ENCODE measurements around the gene ADCYAP1R1. TPM values are rescaled to one million over a fixed set of nuclear protein-coding genes. Genes with fewer than 3 reads are reported as not detected.

Gene ADCYAP1R1
- polyA plus RNA-seq, 1 donor from 2014 or later: 8.6 TPM

DNA sequence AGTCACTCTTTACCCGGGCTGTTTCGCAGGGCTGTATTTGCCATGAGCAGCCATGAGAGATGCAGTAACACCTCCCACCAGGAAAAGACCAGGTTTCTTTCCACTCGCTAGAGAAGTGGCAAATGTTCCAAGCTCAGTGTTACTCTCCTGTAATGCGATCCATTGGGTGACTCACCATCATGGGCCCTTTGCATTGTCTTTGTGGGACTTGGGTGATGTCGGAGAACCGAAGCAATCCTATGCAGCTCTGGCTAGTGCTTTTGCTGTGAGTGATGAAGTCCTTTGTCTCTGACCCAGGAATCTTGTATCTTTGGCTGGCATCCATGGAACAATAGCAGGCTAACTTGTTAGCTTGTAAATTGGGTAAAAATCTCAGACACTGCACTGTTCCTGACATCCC is 48.4 kb upstream of the ADCYAP1R1 start:
- Histone ChIP-seq H3K79me2 (replicated peaks; ENCODE audit: insufficient read depth, low read length) (no peaks in the 10 kb centered on the region), H3K9me3 (ENCODE audit: low read length) (no peaks in the 10 kb centered on the region), H3K9ac (ENCODE audit: low read length) (no peak overlapping the region), H3F3A (ENCODE audit: insufficient read depth, low read length, poor library complexity, severe bottlenecking) (no peaks in the 10 kb centered on the region), H3K27ac (ENCODE audit: low read length) (no peak overlapping the region), H3K27me3 (ENCODE audit: insufficient read depth, low read depth, low read length) (no peaks in the 10 kb centered on the region), H3K36me3 (ENCODE audit: insufficient read depth, low read length) (no peaks in the 10 kb centered on the region), H2AFZ (ENCODE audit: low read depth, low read length) (no peak overlapping the region), H3K9me2 (ENCODE audit: insufficient read depth, low read length) (no peaks in the 10 kb centered on the region), H4K20me1 (ENCODE audit: insufficient read depth) (no peaks in the 10 kb centered on the region), H3K4me2 (ENCODE audit: low read length) (no peak overlapping the region), H3K4me3 (ENCODE audit: low read length) (no peak overlapping the region)
- TF ChIP-seq TAF1 (IDR thresholded peaks at IDR 0.05; ENCODE audit: low read depth) (no peak), POLR2AphosphoS5 (IDR thresholded peaks at IDR 0.05) (no peak), SMC3 (conservative IDR thresholded peaks at IDR 0.05; ENCODE audit: poor library complexity) (no peak), EP300 (conservative IDR thresholded peaks at IDR 0.05; ENCODE audit: poor library complexity, severe bottlenecking) (no peak), EZH2 (IDR thresholded peaks at IDR 0.05; ENCODE audit: borderline replicate concordance, insufficient read depth, low read length, poor library complexity, severe bottlenecking) (no peak), MXI1 (conservative IDR thresholded peaks at IDR 0.05; ENCODE audit: poor library complexity, severe bottlenecking) (no peak), RAD21 (conservative IDR thresholded peaks at IDR 0.05) (no peak)
- TF ChIP-seq, protein P1, sequence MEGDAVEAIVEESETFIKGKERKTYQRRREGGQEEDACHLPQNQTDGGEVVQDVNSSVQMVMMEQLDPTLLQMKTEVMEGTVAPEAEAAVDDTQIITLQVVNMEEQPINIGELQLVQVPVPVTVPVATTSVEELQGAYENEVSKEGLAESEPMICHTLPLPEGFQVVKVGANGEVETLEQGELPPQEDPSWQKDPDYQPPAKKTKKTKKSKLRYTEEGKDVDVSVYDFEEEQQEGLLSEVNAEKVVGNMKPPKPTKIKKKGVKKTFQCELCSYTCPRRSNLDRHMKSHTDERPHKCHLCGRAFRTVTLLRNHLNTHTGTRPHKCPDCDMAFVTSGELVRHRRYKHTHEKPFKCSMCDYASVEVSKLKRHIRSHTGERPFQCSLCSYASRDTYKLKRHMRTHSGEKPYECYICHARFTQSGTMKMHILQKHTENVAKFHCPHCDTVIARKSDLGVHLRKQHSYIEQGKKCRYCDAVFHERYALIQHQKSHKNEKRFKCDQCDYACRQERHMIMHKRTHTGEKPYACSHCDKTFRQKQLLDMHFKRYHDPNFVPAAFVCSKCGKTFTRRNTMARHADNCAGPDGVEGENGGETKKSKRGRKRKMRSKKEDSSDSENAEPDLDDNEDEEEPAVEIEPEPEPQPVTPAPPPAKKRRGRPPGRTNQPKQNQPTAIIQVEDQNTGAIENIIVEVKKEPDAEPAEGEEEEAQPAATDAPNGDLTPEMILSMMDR (IDR thresholded peaks at IDR 0.05; ENCODE audit: poor library complexity, severe bottlenecking): no peak
- TF ChIP-seq, protein P2, sequence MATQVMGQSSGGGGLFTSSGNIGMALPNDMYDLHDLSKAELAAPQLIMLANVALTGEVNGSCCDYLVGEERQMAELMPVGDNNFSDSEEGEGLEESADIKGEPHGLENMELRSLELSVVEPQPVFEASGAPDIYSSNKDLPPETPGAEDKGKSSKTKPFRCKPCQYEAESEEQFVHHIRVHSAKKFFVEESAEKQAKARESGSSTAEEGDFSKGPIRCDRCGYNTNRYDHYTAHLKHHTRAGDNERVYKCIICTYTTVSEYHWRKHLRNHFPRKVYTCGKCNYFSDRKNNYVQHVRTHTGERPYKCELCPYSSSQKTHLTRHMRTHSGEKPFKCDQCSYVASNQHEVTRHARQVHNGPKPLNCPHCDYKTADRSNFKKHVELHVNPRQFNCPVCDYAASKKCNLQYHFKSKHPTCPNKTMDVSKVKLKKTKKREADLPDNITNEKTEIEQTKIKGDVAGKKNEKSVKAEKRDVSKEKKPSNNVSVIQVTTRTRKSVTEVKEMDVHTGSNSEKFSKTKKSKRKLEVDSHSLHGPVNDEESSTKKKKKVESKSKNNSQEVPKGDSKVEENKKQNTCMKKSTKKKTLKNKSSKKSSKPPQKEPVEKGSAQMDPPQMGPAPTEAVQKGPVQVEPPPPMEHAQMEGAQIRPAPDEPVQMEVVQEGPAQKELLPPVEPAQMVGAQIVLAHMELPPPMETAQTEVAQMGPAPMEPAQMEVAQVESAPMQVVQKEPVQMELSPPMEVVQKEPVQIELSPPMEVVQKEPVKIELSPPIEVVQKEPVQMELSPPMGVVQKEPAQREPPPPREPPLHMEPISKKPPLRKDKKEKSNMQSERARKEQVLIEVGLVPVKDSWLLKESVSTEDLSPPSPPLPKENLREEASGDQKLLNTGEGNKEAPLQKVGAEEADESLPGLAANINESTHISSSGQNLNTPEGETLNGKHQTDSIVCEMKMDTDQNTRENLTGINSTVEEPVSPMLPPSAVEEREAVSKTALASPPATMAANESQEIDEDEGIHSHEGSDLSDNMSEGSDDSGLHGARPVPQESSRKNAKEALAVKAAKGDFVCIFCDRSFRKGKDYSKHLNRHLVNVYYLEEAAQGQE (IDR thresholded peaks at IDR 0.05; ENCODE audit: borderline replicate concordance): no peak

DNA sequence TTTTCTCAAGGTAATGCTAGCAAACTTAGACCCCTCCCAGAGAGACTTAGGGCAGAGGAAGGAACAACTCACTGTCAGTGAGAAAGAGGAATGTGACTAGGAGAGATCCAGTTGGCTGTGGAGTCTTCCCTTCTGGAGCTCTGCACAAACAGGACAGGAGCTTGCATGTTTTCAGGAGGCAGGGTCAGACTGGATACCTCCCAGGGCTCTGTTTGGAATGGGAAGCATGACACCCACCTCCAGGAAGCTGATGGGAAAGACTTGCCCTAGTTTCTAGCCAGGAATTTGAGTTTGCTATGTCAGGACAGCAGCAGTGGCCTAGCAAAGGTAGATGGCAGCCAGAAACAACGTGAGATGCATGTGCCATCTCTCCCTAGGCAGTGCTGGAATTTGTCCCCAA is 47.7 kb upstream of the ADCYAP1R1 start:
- H3F3A ChIP-seq (ENCODE audit: insufficient read depth, low read length, poor library complexity, severe bottlenecking): no peaks in the 10 kb centered on the region
- no peaks in the 10 kb centered on the region for H3K79me2 ChIP-seq (replicated peaks; ENCODE audit: insufficient read depth, low read length)
- H3K9me2 ChIP-seq (ENCODE audit: insufficient read depth, low read length): no peaks in the 10 kb centered on the region
- no peak overlapping the region for H3K4me2 ChIP-seq (ENCODE audit: low read length)
- H3K9ac ChIP-seq (ENCODE audit: low read length): no peak overlapping the region
- H3K9me3 ChIP-seq (ENCODE audit: low read length): no peaks in the 10 kb centered on the region
- no peak overlapping the region for H3K27ac ChIP-seq (ENCODE audit: low read length)
- no peak overlapping the region for H3K4me3 ChIP-seq (ENCODE audit: low read length)
- no peaks in the 10 kb centered on the region for H3K27me3 ChIP-seq (ENCODE audit: insufficient read depth, low read depth, low read length)
- TF ChIP-seq SMC3 (conservative IDR thresholded peaks at IDR 0.05; ENCODE audit: poor library complexity) (no peak), EP300 (conservative IDR thresholded peaks at IDR 0.05; ENCODE audit: poor library complexity, severe bottlenecking) (no peak), POLR2AphosphoS5 (IDR thresholded peaks at IDR 0.05) (no peak), RAD21 (conservative IDR thresholded peaks at IDR 0.05) (no peak), TAF1 (IDR thresholded peaks at IDR 0.05; ENCODE audit: low read depth) (no peak), EZH2 (IDR thresholded peaks at IDR 0.05; ENCODE audit: borderline replicate concordance, insufficient read depth, low read length, poor library complexity, severe bottlenecking) (no peak), MXI1 (conservative IDR thresholded peaks at IDR 0.05; ENCODE audit: poor library complexity, severe bottlenecking) (no peak)
- TF ChIP-seq, protein P1 (IDR thresholded peaks at IDR 0.05; ENCODE audit: poor library complexity, severe bottlenecking): no peak
- TF ChIP-seq, protein P2 (IDR thresholded peaks at IDR 0.05; ENCODE audit: borderline replicate concordance): no peak
- H2AFZ ChIP-seq (ENCODE audit: low read depth, low read length): no peak overlapping the region
- no peaks in the 10 kb centered on the region for H3K36me3 ChIP-seq (ENCODE audit: insufficient read depth, low read length)
- H4K20me1 ChIP-seq (ENCODE audit: insufficient read depth): no peaks in the 10 kb centered on the region

Data from neural cell (in vitro differentiated cells).